HepG2 (cell line): Measurements from ENCODE around the gene TM4SF5. TPM values are rescaled to one million over a fixed set of nuclear protein-coding genes. Genes with fewer than 3 reads are reported as not detected.

Experiments used
- KLF11 ChIP-seq: IDR thresholded peaks from 2 replicates; pipeline ENCODE4 v1.6.1; 2016; ENCODE audit warnings: missing compliant biosample characterization
- LCORL ChIP-seq, 2 experiments: fragments of 450-650 bp in 1 of 2; sonication (generic) in 1 of 2; formaldehyde crosslinking in 1 of 2; IDR thresholded peaks; 2 replicates each; pipeline versions ENCODE4 v1.5.0 to v1.6.1; 2017 to 2020; ENCODE audit warnings: antibody characterized with exemption in 1 of 2, missing genetic modification reagents in 1 of 2
- MAZ ChIP-seq, 2 experiments: sonication (generic) in 1 of 2; formaldehyde crosslinking in 1 of 2; IDR thresholded peaks; 2 replicates each; pipeline versions ENCODE4 v1.5.0 to v1.6.1; 2012 to 2020; ENCODE audit warnings: low read depth in 2 of 2, mild to moderate bottlenecking in 2 of 2, borderline replicate concordance in 1 of 2, improper control_type of control experiment in 1 of 2, low read length in 1 of 2, missing genetic modification reagents in 1 of 2, moderate library complexity in 1 of 2
- NFE2 ChIP-seq: sonication (generic); formaldehyde crosslinking; IDR thresholded peaks from 2 replicates; pipeline ENCODE4 v1.4.0; 2020; ENCODE audit warnings: missing genetic modification reagents
- NR2F2 ChIP-seq: IDR thresholded peaks from 2 replicates; pipeline ENCODE4 v1.6.1; 2012; ENCODE audit warnings: low read depth, inconsistent platforms, borderline replicate concordance
- PTBP1 ChIP-seq: fragments of 200-400 bp; formaldehyde crosslinking; IDR thresholded peaks from 2 replicates; pipeline ENCODE4 v1.6.1; 2018; ENCODE audit warnings: low read length, low read depth; ENCODE audit not compliant: poor library complexity, severe bottlenecking
- SRSF1 ChIP-seq: fragments of 200-400 bp; formaldehyde crosslinking; optimal IDR thresholded peaks from 2 replicates; pipeline ENCODE3; 2017; ENCODE audit warnings: mild to moderate bottlenecking, low read depth, low read length, moderate library complexity
- TEAD3 ChIP-seq: optimal IDR thresholded peaks from 2 replicates; pipeline ENCODE3; 2016; ENCODE audit warnings: borderline replicate concordance
- YEATS2 ChIP-seq: sonication (generic); formaldehyde crosslinking; IDR thresholded peaks from 2 replicates; pipeline ENCODE4 v1.4.0; 2020; ENCODE audit warnings: missing genetic modification reagents, borderline replicate concordance
- ZNF335 ChIP-seq: sonication (generic); formaldehyde crosslinking; IDR thresholded peaks from 2 replicates; pipeline ENCODE4 v1.4.0; 2020; ENCODE audit warnings: missing genetic modification reagents
- ZNF343 ChIP-seq: sonication (generic); formaldehyde crosslinking; IDR thresholded peaks from 2 replicates; pipeline ENCODE4 v1.4.0; 2020; ENCODE audit warnings: mild to moderate bottlenecking, missing genetic modification reagents
- ZNF629 ChIP-seq: sonication (generic); formaldehyde crosslinking; conservative IDR thresholded peaks from 2 replicates; pipeline ENCODE4 v1.5.0; 2020; ENCODE audit warnings: missing genetic modification reagents
- ZSCAN29 ChIP-seq: sonication (generic); formaldehyde crosslinking; conservative IDR thresholded peaks from 2 replicates; pipeline ENCODE4 v1.4.0; 2020; ENCODE audit warnings: mild to moderate bottlenecking, missing genetic modification reagents
- polyA plus RNA-seq, 8 experiments: library from polyadenylated mRNA; depleted of rRNA in 3 of 8; stranded (reverse) in 7 of 8; unstranded in 1 of 8; fragments of >200 nt; fragmentation: Illumina TruSeq in 4 of 8; extraction: Trizol in 4 of 8; gene quantifications; 2 replicates each; pipeline versions ENCODE4 v1.2.1 to v1.2.3, GENCODE V29; 2011 to 2016; ENCODE audit warnings: low read depth in 4 of 8, missing spikeins in 1 of 8, mixed read lengths in 1 of 8; ENCODE audit not compliant: insufficient read depth in 1 of 8
- total RNA-seq, 5 experiments: library from RNA; depleted of rRNA; stranded (reverse); fragments of >200 nt; fragmentation: Illumina TruSeq; extraction: Trizol; gene quantifications; 2 replicates each; pipeline ENCODE4 v1.2.3, GENCODE V29; 2016; ENCODE audit warnings: low read depth in 1 of 5
- TF ChIP-seq, protein P1 (sequence below): sonication (generic); formaldehyde crosslinking; IDR thresholded peaks from 2 replicates; pipeline ENCODE4 v1.5.0; 2020; ENCODE audit warnings: mild to moderate bottlenecking, missing genetic modification reagents, borderline replicate concordance
- TF ChIP-seq, protein P2 (sequence below): sonication (generic); formaldehyde crosslinking; IDR thresholded peaks from 2 replicates; pipeline ENCODE4 v1.8.1; 2022; ENCODE audit warnings: mild to moderate bottlenecking, missing genetic modification reagents
- TF ChIP-seq, protein P3 (sequence below): sonication (generic); formaldehyde crosslinking; IDR thresholded peaks from 2 replicates; pipeline ENCODE4 v1.5.1; 2020; ENCODE audit warnings: missing genetic modification reagents, mild to moderate bottlenecking, borderline replicate concordance
- TF ChIP-seq, protein P4 (sequence below): IDR thresholded peaks from 2 replicates; pipeline ENCODE4 v1.6.1; 2016; ENCODE audit warnings: missing genetic modification reagents, missing compliant biosample characterization
- TF ChIP-seq, protein P5 (sequence below): sonication (generic); formaldehyde crosslinking; conservative IDR thresholded peaks from 2 replicates; pipeline ENCODE4 v1.4.0; 2020; ENCODE audit warnings: missing genetic modification reagents
- TF ChIP-seq, protein P6 (sequence below): sonication (generic); formaldehyde crosslinking; IDR thresholded peaks from 2 replicates; pipeline ENCODE4 v1.5.0; 2020; ENCODE audit warnings: missing genetic modification reagents, mild to moderate bottlenecking, borderline replicate concordance

The TM4SF5 gene
- total and polyA plus RNA-seq, 2 of the 13 experiments (the other 11 are each of a cell fraction or from before 2014, with no cell fraction given), result 30.1 to 126 TPM

DNA sequence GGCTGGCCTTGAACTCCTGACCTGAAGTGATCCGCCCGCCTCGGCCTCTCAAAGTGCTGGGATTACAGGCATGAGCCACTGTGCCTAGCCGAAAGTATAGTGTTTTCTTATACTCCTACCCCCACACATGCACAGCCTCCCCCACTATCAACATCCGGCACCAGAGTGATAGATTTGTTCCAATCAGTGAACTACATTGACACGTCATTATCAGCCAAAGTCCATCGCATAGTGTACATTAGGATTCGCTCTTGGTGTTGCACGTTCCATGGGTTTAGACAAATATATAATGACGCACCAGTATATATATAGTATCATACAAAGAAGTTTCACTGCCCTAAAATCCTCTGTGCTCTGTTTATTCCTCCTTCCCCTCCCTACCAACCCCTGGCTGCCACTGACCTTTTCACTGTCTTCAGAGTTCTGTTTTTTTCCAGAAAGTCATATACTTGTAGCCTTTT is 11.9 kb upstream of the TM4SF5 start (continued):
- no peak for TF ChIP-seq KLF11 (CRISPR knock-in tag)
- no peak for TF ChIP-seq SRSF1
- TF ChIP-seq, protein P1, sequence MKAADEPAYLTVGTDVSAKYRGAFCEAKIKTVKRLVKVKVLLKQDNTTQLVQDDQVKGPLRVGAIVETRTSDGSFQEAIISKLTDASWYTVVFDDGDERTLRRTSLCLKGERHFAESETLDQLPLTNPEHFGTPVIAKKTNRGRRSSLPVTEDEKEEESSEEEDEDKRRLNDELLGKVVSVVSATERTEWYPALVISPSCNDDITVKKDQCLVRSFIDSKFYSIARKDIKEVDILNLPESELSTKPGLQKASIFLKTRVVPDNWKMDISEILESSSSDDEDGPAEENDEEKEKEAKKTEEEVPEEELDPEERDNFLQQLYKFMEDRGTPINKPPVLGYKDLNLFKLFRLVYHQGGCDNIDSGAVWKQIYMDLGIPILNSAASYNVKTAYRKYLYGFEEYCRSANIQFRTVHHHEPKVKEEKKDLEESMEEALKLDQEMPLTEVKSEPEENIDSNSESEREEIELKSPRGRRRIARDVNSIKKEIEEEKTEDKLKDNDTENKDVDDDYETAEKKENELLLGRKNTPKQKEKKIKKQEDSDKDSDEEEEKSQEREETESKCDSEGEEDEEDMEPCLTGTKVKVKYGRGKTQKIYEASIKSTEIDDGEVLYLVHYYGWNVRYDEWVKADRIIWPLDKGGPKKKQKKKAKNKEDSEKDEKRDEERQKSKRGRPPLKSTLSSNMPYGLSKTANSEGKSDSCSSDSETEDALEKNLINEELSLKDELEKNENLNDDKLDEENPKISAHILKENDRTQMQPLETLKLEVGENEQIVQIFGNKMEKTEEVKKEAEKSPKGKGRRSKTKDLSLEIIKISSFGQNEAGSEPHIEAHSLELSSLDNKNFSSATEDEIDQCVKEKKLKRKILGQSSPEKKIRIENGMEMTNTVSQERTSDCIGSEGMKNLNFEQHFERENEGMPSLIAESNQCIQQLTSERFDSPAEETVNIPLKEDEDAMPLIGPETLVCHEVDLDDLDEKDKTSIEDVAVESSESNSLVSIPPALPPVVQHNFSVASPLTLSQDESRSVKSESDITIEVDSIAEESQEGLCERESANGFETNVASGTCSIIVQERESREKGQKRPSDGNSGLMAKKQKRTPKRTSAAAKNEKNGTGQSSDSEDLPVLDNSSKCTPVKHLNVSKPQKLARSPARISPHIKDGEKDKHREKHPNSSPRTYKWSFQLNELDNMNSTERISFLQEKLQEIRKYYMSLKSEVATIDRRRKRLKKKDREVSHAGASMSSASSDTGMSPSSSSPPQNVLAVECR (CRISPR knock-in tag), result peak; percentile 30; the same call in 1 of the 2 replicates
- TF ChIP-seq ZNF335 (CRISPR knock-in tag), result no peak
- TF ChIP-seq NFE2 (CRISPR knock-in tag), result no peak
- TF ChIP-seq ZNF629, result no peak
- TF ChIP-seq LCORL (IDR thresholded peaks at IDR 0.05), result no peak; the same call in 1 of the 2 replicates
- TF ChIP-seq LCORL (CRISPR knock-in tag; IDR thresholded peaks at IDR 0.05), result peak; percentile 93
- peak; percentile 61; the same call in 1 of the 2 replicates for TF ChIP-seq YEATS2
- TF ChIP-seq TEAD3 (CRISPR knock-in tag), result peak; percentile 86
- 0 out of 2 replicates have a peak, but pooled peaks have one; percentile 64 for TF ChIP-seq ZNF343 (CRISPR knock-in tag)
- peak; percentile 70 for TF ChIP-seq NR2F2
- peak; percentile 91; the same call in 1 of the 2 replicates for TF ChIP-seq ZSCAN29 (CRISPR knock-in tag)
- TF ChIP-seq, protein P2, sequence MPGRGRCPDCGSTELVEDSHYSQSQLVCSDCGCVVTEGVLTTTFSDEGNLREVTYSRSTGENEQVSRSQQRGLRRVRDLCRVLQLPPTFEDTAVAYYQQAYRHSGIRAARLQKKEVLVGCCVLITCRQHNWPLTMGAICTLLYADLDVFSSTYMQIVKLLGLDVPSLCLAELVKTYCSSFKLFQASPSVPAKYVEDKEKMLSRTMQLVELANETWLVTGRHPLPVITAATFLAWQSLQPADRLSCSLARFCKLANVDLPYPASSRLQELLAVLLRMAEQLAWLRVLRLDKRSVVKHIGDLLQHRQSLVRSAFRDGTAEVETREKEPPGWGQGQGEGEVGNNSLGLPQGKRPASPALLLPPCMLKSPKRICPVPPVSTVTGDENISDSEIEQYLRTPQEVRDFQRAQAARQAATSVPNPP, result no peak
- TF ChIP-seq, protein P3, sequence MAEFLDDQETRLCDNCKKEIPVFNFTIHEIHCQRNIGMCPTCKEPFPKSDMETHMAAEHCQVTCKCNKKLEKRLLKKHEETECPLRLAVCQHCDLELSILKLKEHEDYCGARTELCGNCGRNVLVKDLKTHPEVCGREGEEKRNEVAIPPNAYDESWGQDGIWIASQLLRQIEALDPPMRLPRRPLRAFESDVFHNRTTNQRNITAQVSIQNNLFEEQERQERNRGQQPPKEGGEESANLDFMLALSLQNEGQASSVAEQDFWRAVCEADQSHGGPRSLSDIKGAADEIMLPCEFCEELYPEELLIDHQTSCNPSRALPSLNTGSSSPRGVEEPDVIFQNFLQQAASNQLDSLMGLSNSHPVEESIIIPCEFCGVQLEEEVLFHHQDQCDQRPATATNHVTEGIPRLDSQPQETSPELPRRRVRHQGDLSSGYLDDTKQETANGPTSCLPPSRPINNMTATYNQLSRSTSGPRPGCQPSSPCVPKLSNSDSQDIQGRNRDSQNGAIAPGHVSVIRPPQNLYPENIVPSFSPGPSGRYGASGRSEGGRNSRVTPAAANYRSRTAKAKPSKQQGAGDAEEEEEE, result peak; percentile 51; the same call in 1 of the 2 replicates
- TF ChIP-seq, protein P4, sequence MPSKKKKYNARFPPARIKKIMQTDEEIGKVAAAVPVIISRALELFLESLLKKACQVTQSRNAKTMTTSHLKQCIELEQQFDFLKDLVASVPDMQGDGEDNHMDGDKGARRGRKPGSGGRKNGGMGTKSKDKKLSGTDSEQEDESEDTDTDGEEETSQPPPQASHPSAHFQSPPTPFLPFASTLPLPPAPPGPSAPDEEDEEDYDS (CRISPR knock-in tag), result peak; percentile 82
- 0 out of 2 replicates have a peak, but pooled peaks have one; percentile 59 for TF ChIP-seq MAZ (IDR thresholded peaks at IDR 0.05; ENCODE audit: borderline replicate concordance, low read depth, low read length)
- TF ChIP-seq MAZ (CRISPR knock-in tag; IDR thresholded peaks at IDR 0.05; ENCODE audit: low read depth), result peak; percentile 53; the same call in 1 of the 2 replicates
- TF ChIP-seq, protein P5, sequence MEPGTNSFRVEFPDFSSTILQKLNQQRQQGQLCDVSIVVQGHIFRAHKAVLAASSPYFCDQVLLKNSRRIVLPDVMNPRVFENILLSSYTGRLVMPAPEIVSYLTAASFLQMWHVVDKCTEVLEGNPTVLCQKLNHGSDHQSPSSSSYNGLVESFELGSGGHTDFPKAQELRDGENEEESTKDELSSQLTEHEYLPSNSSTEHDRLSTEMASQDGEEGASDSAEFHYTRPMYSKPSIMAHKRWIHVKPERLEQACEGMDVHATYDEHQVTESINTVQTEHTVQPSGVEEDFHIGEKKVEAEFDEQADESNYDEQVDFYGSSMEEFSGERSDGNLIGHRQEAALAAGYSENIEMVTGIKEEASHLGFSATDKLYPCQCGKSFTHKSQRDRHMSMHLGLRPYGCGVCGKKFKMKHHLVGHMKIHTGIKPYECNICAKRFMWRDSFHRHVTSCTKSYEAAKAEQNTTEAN, result peak; percentile 59; the same call in 1 of the 2 replicates
- TF ChIP-seq, protein P6, sequence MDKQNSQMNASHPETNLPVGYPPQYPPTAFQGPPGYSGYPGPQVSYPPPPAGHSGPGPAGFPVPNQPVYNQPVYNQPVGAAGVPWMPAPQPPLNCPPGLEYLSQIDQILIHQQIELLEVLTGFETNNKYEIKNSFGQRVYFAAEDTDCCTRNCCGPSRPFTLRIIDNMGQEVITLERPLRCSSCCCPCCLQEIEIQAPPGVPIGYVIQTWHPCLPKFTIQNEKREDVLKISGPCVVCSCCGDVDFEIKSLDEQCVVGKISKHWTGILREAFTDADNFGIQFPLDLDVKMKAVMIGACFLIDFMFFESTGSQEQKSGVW (CRISPR knock-in tag), result no peak
- no peak for TF ChIP-seq PTBP1
